CD4-positive, alpha-beta T cell treated with Interleukin-4 for 1 hour (primary cell): ENCODE measurements around the gene FBP2.
"Not testable (repeated sequence)": the region's sequence is repeated elsewhere in the genome, so short reads cannot be mapped to it uniquely, and the experiment has no call there.

Experiments
- DNase-seq, 2 donors: peaks; one replicate each; pipeline ENCODE4 v3.0.0-alpha.2; 2020 to 2022

Gene FBP2

DNA sequence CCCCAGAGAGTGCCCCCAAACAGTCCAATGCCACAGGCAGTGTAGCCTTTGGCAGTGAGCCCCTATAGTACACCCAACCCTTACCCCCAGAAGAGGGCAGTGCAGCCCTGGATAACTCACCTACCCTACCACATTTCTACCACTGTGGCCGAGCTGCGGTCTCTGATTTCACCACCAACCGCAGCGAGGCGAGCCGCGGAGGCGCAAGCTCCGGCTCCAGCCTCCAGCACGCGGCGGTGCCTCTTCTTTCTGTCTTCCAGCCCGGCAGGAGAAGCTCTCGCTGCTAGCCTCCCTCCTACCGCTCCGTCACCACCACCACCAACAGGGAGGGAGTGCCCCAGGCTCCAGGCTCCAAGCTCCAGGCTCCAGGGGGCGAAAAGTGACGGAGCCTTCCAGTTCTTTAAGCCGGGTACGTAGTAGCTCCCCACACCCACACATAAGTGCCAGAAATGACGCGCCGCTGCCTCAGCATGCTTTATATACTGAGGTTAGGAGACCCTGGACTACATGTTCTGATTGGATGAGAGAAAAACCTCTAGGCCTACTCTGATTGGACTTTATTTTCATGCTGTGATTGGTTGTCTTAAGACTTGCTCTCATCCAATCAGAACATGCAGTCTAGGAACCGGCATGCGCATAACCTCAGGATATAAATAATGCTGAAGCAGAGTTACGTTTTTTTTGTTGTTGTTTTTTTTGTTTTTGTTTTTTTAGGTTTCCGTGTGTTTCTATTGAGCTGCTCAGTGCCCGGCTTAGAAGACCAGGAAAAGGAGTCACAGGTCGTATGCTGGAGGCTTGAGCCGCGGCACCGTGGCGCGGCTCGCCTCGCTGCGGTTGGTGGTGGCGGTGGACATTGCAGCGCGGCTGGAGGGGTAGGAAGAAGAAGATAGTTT is 38.9 kb downstream of the FBP2 start, which contains the start of gene PCAT7:
Gene PCAT7, plus strand, starts transcription at position 645 of the 893 bp plus-strand sequence.
- peak in 1 of 2 donors; percentile 3 for DNase-seq

DNA sequence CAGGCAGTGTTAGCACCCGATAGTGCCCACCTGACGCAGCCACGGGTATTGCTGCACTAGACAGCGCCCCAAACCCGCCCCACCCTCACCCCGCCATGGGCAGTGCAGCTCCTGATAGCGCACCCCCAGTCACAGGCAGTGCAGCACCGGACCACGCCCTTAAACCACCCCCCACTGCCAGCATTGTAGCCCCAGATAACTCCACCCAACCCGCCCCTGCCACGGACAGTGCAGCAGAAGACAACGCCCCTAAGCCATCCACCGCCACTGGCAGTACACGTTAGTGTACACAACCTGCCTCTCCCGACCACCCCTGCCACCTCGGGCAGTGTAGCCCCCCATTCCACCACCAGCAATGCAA is 39.6 kb downstream of the FBP2 start:
- DNase-seq = no peak

DNA sequence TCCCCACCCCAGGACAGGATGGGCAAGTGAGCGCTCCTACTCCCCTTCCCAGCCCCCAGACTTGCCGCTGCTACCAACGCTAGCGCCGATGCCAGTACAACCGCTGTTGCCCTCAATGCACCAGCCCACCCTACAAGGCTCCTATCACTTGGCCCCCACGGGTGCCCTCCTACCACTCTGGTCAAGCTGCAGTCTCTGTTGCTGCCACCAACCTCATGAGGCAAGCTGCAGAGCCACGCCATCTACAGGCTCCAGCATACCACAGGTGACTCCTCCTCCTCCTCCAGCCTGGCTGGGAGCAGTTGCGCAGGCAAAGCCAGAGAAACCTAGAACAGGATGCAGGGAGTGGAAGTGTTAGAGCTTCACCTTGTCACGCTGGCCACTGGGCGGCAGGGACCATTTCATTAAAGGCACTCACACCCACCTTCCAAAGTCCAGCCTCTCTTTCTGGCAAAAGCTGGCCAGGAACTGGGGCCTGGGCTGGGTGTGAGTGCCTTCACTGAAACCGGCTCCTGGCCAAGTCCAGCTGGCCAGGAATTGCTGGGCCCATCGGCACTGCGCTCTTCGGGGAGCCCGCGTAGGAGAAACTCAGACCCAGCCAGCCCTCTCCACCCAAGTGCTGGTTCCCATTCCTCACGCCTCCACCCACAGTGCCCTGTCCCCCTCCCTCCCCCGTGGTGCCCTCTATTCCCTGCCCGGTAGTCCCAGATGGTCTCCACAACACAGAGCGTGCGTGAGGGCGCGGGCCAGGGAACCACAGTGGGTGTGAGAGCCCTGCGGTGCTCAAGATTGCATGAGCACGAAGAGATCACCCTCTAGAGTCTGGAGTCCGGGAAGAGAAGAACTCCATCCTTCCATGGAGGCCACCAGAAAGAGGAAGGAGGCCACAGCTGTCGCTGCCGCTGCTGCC is 40.3 kb downstream of the FBP2 start:
- DNase-seq = no peak

DNA sequence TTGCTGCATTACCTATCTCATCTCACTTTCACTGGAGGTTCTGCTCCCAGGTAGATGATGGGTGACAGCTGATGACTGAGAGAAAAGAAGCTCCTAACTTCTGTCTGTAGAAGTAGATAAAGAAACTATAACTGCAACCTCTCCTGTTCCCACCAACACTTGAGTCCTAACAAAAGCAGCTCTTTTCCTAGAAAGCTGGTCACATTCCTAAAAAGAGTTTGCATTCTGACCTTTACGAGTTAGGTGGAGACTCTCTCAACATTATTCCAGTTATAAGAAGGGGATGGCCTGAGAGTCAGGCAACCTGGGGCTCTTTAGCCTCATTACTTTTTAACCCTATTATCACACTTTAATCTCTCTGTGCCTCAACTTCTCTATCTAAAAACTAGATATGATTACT is 47.7 kb downstream of the FBP2 start:
- no peak for DNase-seq

DNA sequence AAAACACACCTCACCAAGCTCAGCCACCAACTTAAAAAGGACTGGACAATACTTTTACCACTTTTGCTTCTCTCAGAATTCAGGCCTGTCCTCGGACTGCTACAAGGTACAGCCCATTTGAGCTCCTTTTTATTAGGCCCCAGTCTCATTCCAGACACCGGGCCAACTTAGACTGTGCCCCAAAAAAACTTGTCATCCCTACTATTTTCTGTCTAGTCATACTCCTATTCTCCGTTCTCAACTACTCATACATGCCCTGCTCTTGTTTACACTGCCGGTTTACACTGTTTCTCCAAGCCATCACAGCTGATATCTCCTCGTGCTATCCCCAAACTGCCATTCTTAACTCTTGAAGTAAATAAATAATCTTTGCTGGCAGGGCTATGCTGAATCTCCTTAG is 49.3 kb downstream of the FBP2 start:
- DNase-seq = not testable (repeated sequence)

DNA sequence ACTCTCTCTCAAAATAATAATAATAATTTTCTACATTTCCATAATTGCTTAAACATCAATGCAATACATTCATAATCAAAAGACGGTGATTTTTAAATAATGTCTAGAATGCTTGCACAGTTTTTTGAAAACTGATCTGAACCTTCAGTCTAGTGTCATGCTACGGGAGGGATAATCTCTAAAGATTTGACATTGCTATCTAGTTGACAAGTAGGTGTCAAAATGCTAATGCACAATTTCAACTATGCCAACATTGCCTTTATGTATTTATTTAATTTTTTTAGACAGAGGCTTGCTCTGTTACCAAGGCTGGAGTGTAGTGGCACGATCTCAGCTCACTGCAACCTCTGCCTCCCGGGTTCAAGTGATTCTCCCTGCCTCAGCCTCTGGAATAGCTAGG is 54.7 kb downstream of the FBP2 start:
- no peak for DNase-seq

DNA sequence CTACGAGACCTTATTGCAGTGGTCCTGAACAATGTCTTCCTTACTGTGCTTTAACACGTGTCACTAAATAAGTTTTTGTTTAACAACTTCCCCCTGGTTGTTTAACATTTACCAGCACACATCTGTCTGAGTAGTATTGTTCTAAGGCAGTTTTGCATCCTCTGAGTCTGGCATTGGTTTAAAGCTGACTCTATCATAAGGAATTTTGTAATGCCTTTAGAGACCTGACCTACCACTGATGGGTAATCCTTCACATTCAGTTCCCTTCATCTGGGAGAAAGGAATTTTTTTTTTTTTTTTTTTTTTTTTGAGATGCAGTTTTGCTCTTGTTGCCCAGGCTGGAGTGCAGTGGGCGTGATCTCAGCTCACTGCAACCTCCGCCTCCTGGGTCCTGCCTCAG is 58.7 kb downstream of the FBP2 start:
- DNase-seq = no peak

DNA sequence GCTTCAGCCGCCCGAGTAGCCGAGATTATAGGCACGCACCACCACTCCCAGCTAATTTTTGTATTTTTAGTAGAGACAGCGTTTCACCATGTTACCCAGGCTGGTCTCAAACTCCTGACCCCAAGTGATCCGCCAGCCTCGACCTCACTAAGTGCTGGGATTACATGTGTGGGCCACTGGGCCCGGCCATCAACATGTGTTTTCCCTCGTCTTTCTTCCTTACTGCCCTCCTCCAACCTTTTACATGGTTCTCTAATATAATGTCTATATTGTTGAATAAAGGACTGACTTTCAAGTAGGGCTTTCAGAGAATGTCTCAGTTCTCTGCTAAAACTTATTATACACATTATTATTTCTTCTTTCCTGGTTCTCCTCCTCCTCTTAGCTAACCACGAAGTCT is 60.0 kb downstream of the FBP2 start:
- DNase-seq = no peak

DNA sequence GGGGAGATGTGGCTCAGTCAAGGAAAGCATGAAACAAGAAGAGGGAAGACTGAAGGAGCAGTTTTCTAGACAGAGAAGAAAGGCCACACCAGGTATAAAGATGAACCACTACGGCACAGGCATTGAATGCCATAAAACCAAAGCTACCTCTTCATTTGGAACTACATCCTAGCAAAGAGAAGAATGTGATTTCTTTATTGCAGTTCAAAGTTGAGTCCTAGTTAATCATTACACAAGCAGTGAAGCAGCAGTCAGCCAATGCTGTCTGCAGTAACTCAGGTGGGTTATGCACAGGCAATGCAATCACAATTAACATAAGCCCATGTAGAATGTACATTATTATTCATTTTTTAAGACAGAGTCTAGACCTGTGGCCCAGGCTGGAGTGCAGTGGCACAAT is 60.5 kb downstream of the FBP2 start:
- no peak for DNase-seq

DNA sequence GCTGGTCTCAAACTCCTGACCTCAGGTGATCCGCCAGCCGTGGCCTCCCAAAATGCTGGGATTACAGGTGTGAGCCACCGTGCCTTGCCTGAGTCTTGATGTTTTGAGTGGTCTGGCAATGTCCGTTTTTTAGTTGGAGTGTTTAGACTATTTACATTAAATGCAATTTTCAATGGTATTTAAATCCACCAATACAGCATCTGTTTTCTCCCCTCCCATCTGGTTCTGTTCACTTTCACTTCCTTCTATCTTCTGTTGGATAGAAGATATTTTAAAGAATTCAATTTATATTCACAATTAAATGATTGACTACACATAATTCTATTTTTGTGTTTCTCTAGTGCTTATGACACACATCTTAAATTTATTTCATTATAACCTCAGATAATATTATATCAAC is 64.7 kb downstream of the FBP2 start:
- no peak for DNase-seq

DNA sequence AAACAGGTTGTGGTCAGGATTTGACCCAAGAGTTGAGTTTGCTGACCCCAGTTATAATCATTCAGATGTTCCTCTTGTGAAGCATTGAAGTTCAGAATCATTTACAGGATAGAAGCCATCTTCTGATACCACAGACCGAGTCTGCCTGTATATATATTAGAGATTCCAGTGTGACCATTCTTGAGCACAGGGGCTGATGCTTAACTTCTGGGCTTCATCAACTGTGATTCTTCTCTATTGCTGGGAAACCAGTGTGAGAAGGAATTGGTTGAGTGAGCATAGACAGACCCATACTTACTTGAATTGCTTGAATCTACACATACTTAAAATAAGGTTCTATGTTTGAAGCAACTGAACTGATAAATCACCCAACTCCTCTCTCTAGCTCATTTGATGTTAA is 66.7 kb downstream of the FBP2 start:
- DNase-seq = no peak

DNA sequence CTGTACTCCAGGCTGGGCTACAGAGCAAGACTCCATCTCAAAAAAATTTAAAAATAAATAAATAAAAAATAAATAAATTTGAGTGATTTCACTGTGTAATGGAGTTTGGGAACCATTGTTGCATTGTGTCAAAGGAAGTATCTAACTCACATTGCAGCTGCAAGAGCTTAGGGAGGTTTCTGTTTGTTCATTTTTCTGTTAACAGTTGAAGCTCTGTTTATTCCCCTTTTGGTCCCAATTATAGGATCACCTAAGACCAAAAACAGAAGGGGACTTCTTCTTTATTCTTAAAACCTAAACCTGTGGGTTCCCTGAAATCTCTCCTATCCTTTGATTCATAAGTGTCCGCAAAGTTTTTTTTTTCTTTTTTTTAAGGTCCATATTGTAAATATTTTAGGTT is 67.4 kb downstream of the FBP2 start:
- DNase-seq = no peak

DNA sequence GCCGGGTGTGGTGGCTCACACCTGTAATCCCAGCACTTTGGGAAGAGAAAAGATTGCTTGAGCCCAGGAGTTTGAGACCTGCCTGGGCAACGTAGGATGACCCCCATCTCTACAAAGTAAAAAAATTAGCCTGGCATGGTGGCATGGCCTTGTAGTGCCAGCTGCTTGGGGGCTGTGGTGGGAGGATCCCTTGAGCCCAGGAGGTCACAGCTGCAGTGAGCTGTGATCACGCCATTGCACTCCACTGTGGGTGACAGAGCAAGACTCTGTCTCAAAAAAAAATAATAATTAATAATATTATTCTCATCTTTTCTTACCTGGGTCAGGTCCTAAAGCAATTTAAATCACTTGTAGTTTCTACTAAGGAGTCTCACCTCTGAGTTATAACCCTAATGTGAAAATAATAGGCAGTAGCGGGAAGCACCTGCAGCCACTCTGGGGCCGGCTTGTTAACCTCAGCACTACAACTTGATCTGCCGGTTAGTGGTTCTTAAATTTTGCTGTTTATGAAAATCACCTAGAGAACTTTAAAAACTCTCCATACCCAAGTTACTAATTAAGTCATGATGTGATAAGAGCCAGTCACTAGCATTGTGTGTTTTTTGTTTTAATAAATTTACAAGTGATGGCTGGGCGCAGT is 68.1 kb downstream of the FBP2 start:
- no peak for DNase-seq

DNA sequence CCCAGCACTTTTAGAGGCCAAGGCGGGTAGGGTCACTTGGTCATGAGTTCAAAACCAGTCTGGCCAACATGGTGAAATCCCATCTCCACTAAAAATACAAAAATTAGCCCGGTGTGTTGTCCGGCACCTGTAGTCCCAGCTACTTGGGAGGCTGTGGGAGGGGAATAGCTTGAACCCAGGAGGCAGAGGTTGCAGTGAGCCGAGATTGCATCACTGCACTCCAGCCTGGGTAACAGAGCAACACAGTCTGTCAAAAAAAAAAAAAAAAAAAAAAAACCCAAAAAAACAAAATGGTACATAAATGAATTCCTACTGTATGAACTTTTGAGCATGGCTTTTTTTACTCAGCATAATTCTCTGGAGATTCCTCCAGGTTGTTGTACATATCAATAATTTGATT is 76.4 kb downstream of the FBP2 start:
- no peak for DNase-seq

DNA sequence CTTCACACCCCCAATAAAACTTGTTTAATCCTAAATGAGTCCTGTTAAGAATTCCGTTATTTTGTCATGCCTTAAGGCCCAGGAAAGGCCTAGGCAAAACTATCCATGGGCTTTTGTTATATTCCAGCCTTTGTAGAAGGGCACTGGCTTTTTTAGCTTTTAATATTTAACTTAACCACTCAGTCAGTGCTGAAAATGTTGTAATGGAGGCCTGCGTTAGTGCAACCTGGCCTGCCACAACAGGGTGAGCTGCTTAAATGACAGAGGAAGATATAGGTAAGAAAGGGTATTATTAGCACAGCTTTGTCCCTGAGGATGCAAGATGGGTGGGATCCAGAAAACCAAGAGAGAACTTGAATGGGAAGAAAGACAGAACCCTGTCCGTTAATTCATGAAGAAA is 78.9 kb downstream of the FBP2 start:
- DNase-seq = no peak

DNA sequence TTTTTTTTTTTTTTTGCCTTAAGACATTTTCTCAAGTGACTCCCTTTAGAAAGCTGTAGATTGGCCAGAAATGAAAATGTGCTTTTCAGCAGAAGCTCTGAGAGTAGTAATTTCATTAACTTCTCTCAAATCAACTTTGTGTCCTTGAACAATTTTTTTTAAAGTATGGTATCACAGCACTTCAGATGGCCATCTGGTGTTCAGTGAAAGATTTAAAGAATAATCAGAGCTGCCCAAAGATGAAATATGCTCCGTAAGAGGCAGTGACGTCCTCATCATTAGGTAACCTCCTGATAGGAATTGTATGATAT is 81.7 kb downstream of the FBP2 start:
- DNase-seq = no peak

DNA sequence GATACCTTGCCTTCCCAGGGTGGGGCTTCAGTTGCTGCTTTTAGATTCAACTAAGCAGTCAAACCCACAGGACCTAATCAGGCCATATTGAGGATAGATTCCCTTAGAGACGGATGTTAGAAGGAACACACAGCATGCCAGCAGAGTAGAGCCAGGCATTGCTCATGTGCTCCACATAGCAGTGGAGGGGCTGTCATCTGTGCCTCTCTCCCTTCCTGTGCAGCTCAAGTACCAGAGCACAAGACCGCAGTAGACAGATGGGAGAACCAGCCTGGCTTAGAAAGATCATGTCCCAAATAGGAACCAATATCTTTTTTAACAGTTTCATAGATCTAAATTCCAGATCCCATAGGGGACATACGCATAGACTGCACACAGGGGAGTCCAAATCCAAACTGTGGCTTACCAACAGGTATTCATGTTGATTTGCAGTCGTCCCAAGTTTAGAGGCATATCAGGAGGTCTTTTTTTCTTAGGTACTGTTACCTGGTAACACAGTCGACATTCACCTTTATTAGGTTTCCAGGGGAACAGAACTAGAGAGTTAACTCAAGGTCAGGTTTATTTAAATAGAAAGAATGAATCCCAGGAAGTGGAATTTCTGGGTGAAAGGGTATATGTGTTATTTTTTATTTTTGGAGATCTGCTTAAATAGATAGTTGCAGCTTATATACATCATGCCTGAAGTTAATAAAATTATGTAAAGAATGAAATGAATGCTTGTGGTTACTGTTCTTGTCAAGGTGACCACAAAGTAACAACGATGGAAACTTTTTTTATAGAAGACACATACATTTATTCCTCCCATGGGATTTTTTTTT is 82.3 kb downstream of the FBP2 start:
- DNase-seq = no peak
